Parathyroid adenoma (tissue), 2 donors: ENCODE measurements around the gene PARVA.

ENCODE experiments used
- H2AFZ ChIP-seq: fragments of 300-600 bp; sonication (generic); one replicate; pipeline ENCODE4 v1.7.0; 2017; ENCODE audit warnings: antibody characterized with exemption, mild to moderate bottlenecking
- H3K27ac ChIP-seq: fragments of 300-600 bp; sonication (generic); one replicate; pipeline ENCODE4 v1.7.0; 2017
- H3K27me3 ChIP-seq: fragments of 300-600 bp; sonication (generic); one replicate; pipeline ENCODE4 v1.7.0; 2017; ENCODE audit warnings: low read length; ENCODE audit not compliant: control insufficient read depth, insufficient read depth
- H3K36me3 ChIP-seq: fragments of 300-600 bp; sonication (generic); one replicate; pipeline ENCODE4 v1.7.0; 2017; ENCODE audit warnings: low read length; ENCODE audit not compliant: control insufficient read depth, insufficient read depth
- H3K4me1 ChIP-seq: fragments of 300-600 bp; sonication (generic); one replicate; pipeline ENCODE4 v1.7.0; 2017; ENCODE audit warnings: control low read depth
- H3K4me2 ChIP-seq: fragments of 300-600 bp; sonication (generic); one replicate; pipeline ENCODE4 v1.7.0; 2017; ENCODE audit warnings: low read length
- H3K4me3 ChIP-seq: fragments of 300-600 bp; sonication (generic); one replicate; pipeline ENCODE4 v1.7.0; 2017; ENCODE audit warnings: low read depth, low read length
- H3K79me2 ChIP-seq: fragments of 300-600 bp; sonication (generic); one replicate; pipeline ENCODE4 v1.7.0; 2017; ENCODE audit warnings: control low read depth
- H3K9ac ChIP-seq: fragments of 300-600 bp; sonication (generic); one replicate; pipeline ENCODE4 v1.7.0; 2017; ENCODE audit warnings: mild to moderate bottlenecking
- H3K9me3 ChIP-seq: fragments of 300-600 bp; sonication (generic); one replicate; pipeline ENCODE4 v1.7.0; 2017; ENCODE audit warnings: low read length; ENCODE audit not compliant: control insufficient read depth
- TF ChIP-seq, protein P1 (sequence below): fragments of 300-600 bp; sonication (generic); IDR thresholded peaks from one replicate; pipeline ENCODE4 v1.7.0; 2017; ENCODE audit warnings: antibody characterized with exemption, mild to moderate bottlenecking
- donor health status: primary hyperparathyroidism.

The PARVA gene

GRCh38 chr11:12469451-12469850 is 92.1 kb downstream of the PARVA start:
- Histone ChIP-seq H3K4me1 (peaks cover 3% of the 10 kb centered on the region), H3K9me3 (no peaks in the 10 kb centered on the region), H3K4me2 (no peak overlapping the region), H3K79me2 (no peaks in the 10 kb centered on the region), H3K4me3 (no peak overlapping the region), H3K9ac (no peak overlapping the region), H3K27ac (no peak overlapping the region), H3K27me3 (no peaks in the 10 kb centered on the region), H3K36me3 (no peaks in the 10 kb centered on the region), H2AFZ (no peak overlapping the region)
- TF ChIP-seq, protein P1, sequence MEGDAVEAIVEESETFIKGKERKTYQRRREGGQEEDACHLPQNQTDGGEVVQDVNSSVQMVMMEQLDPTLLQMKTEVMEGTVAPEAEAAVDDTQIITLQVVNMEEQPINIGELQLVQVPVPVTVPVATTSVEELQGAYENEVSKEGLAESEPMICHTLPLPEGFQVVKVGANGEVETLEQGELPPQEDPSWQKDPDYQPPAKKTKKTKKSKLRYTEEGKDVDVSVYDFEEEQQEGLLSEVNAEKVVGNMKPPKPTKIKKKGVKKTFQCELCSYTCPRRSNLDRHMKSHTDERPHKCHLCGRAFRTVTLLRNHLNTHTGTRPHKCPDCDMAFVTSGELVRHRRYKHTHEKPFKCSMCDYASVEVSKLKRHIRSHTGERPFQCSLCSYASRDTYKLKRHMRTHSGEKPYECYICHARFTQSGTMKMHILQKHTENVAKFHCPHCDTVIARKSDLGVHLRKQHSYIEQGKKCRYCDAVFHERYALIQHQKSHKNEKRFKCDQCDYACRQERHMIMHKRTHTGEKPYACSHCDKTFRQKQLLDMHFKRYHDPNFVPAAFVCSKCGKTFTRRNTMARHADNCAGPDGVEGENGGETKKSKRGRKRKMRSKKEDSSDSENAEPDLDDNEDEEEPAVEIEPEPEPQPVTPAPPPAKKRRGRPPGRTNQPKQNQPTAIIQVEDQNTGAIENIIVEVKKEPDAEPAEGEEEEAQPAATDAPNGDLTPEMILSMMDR = no peak

DNA sequence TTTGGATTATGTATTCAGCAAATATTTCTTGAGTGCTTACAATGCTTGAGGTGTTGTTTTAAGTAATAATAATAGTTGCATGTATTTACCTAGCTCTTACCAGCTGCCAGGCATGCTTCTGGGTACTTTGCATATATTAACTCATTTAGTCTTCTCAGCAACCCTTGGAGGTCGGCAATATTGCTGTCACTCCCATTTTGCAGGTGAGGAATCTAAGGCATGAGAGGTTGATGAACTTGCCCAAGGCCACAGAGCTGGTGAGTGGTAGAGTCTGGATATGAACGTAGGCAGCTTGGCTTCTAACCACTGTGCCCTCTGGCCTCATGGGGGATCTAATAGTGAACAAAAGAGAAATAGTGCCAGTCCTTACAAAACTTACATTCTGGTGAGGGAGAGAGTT is 92.9 kb downstream of the PARVA start:
- H3K27me3 ChIP-seq = no peaks in the 10 kb centered on the region
- H3K9ac ChIP-seq = no peak overlapping the region
- no peaks in the 10 kb centered on the region for H3K79me2 ChIP-seq
- H3K4me3 ChIP-seq = no peak overlapping the region
- TF ChIP-seq, protein P1 = no peak
- H3K27ac ChIP-seq = no peak overlapping the region
- H3K4me1 ChIP-seq = peaks cover 3% of the 10 kb centered on the region
- no peak overlapping the region for H3K4me2 ChIP-seq
- no peaks in the 10 kb centered on the region for H3K9me3 ChIP-seq
- H3K36me3 ChIP-seq = no peaks in the 10 kb centered on the region
- H2AFZ ChIP-seq = no peak overlapping the region

DNA sequence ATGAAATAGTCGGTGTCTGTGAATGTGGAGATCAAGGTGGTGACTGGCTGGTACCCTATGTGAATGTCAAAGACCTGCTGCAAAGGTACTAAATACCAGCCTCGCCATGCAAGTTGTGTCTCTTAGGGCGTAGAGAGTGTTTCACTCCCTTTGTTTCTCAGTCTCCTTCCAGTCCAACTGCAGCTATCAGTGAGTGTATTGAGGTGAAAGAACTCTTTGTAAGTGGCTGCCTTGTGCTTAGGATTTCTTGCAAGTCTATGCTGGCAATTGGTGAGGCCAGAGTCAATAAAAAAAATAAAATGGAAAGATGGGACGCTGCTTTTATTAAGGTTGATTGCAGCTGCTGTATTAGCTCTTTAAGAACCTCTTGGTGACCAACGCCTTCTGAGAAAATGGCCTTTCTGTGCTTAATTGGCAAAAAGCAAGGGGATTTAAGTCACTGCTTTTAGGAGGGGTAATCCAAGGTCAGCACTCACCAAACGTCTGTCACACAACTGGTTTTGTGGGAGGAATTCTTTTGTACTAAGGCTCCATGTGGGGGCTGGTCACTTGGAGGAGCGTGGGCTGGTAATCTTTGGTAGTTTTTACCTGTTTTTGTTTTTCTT is 95.1 kb downstream of the PARVA start:
- TF ChIP-seq, protein P1 = no peak
- H3K27ac ChIP-seq = no peak overlapping the region
- H3K4me2 ChIP-seq = no peak overlapping the region
- H2AFZ ChIP-seq = no peak overlapping the region
- H3K4me1 ChIP-seq = peaks cover 3% of the 10 kb centered on the region
- no peaks in the 10 kb centered on the region for H3K79me2 ChIP-seq
- no peak overlapping the region for H3K9ac ChIP-seq
- no peaks in the 10 kb centered on the region for H3K36me3 ChIP-seq
- H3K27me3 ChIP-seq = no peaks in the 10 kb centered on the region
- no peak overlapping the region for H3K4me3 ChIP-seq
- no peaks in the 10 kb centered on the region for H3K9me3 ChIP-seq

DNA sequence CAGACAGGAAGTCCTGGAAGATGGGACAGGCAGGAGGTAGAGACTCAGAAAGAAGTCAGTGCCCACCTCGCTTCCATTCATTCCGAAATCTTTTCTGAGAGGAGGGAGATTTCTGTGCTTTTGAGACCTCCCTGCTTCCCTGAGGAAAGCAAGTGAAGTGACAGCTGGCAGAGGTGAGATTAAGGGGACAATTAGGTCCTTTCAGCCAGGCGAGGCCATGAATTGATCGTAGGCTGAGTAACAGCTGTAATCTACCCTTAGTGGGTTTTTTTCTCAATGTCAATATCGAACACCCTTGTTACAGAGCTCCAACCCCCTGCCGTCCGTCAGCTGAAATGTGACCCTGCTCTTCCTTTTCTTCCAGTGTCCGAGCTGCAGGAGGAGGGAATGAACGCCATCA is 96.0 kb downstream of the PARVA start:
- H3K36me3 ChIP-seq = no peaks in the 10 kb centered on the region
- no peak overlapping the region for H3K4me2 ChIP-seq
- H3K9me3 ChIP-seq = no peaks in the 10 kb centered on the region
- no peak overlapping the region for H3K4me3 ChIP-seq
- TF ChIP-seq, protein P1 = no peak
- no peaks in the 10 kb centered on the region for H3K79me2 ChIP-seq
- peaks cover 3% of the 10 kb centered on the region for H3K4me1 ChIP-seq
- H3K9ac ChIP-seq = no peak overlapping the region
- H3K27me3 ChIP-seq = no peaks in the 10 kb centered on the region
- H3K27ac ChIP-seq = no peak overlapping the region
- H2AFZ ChIP-seq = no peak overlapping the region

DNA sequence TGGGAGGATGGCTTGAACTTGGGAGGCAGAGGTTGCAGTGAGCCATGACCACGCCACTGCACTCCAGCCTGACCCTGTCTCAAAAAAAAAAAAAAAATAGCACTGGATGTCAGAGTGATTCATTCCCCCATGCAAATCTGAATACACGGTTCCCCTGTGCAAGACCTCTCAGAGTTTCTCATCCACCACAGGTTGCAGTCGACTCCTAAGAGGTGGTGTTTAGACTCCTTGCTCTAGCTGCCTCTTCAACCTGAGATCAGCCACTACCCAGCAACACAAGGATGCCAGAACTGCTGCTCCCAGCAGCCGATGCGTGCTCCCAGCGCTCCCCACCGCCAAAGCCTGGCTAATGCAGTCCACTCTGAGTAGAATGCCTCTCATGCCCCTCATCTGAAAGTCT is 97.5 kb downstream of the PARVA start:
- no peaks in the 10 kb centered on the region for H3K36me3 ChIP-seq
- no peaks in the 10 kb centered on the region for H3K9me3 ChIP-seq
- TF ChIP-seq, protein P1 = no peak
- H3K9ac ChIP-seq = no peak overlapping the region
- H2AFZ ChIP-seq = no peak overlapping the region
- H3K27ac ChIP-seq = no peak overlapping the region
- H3K4me1 ChIP-seq = peaks cover 3% of the 10 kb centered on the region
- H3K79me2 ChIP-seq = no peaks in the 10 kb centered on the region
- no peak overlapping the region for H3K4me3 ChIP-seq
- no peaks in the 10 kb centered on the region for H3K27me3 ChIP-seq
- no peak overlapping the region for H3K4me2 ChIP-seq
